ENCODE measurements around the gene MRPL22. TPM values are rescaled to one million over a fixed set of nuclear protein-coding genes. Genes with fewer than 3 reads are reported as not detected.

MRPL22 gene
- total and polyA plus RNA-seq, 2 of the 4 experiments (the other 2 are of a cell fraction): 13.3 to 58.0 TPM

- no peak overlapping the region for H2BK5ac ChIP-seq (ENCODE audit: low read depth, low read length, poor library complexity, severe bottlenecking)
- no peak overlapping the region for H4K91ac ChIP-seq (ENCODE audit: insufficient read depth, low read depth, low read length)
- H3K27ac ChIP-seq (ENCODE audit: insufficient read depth, low read length): no peak overlapping the region; the same call in 1 of the 2 replicates
- H2AK9ac ChIP-seq (replicated peaks; ENCODE audit: low read depth, low read length, poor library complexity): peak overlapping the region; percentile 92
- in situ Hi-C loops (cut with MboI; ENCODE audit: low sequenced_read_pairs) (no loop called here), dilution Hi-C loops (cut with HindIII; ENCODE audit: low sequenced_read_pairs, unreplicated experiment) (no loop called here), intact Hi-C loops (cut with micrococcal nuclease) (loop anchor here (2.0 to 5.0 kb wide), 3 partner anchors 80 to 490 kb away; partner anchors contain the start of genes CNOT8 and SAP30L)
- peak overlapping the region; percentile 92 for H2AFZ ChIP-seq (replicated peaks; ENCODE audit: low read length, poor library complexity)
- no TSS peak for BruUV-seq (replicated peaks)
- H3K79me1 ChIP-seq (ENCODE audit: low read depth in 1 of 2, low read length in 2 of 2): peaks cover 5 to 27% of the 10 kb centered on the region in 2 experiments
- H3K23ac ChIP-seq (ENCODE audit: low read depth, low read length): 0 out of 2 replicates have a peak overlapping the region, but pooled peaks have one; percentile 27
- peak overlapping the region; percentile 97 for H3K4me3 ChIP-seq (ENCODE audit: insufficient read depth, low read depth, low read length)
- H2BK15ac ChIP-seq (ENCODE audit: low read depth, low read length): no peak overlapping the region
- ATAC-seq (ENCODE audit: low read depth) (no peak), DNase-seq (peak; percentile 17)
- H3K9ac ChIP-seq (ENCODE audit: low read depth, low read length): peak overlapping the region; percentile 80; the same call in 1 of the 2 replicates
- H3K18ac ChIP-seq (ENCODE audit: low read depth, low read length): no peak overlapping the region
- H3K4ac ChIP-seq (ENCODE audit: low read depth, low read length): no peak overlapping the region
- no peak overlapping the region for H2BK120ac ChIP-seq (ENCODE audit: low read depth, low read length)
- no peak overlapping the region for H2AK5ac ChIP-seq (ENCODE audit: low read depth, low read length)
- H2BK20ac ChIP-seq (ENCODE audit: low read depth, low read length): no peak overlapping the region
- WGBS, 2 experiments (ENCODE audit: extremely low coverage in 2 of 2, insufficient read length in 1 of 2): no CpG with 5 or more reads among the region's 11 CpGs
- H4K5ac ChIP-seq (ENCODE audit: low read depth, low read length): no peak overlapping the region
- H3K27me3 ChIP-seq (ENCODE audit: control insufficient read depth, insufficient read depth, low read length): no peaks in the 10 kb centered on the region
- peaks cover 2% of the 10 kb centered on the region for H3K4me1 ChIP-seq (ENCODE audit: control insufficient read depth, insufficient read depth, low read length)
- H3K36me3 ChIP-seq (ENCODE audit: control insufficient read depth, insufficient read depth, low read length): peaks cover 2% of the 10 kb centered on the region; the same call in 1 of the 2 replicates
- peak; percentile 67 for TF ChIP-seq USF2 (IDR thresholded peaks at IDR 0.05; ENCODE audit: low read depth, low read length)
- TF ChIP-seq RCOR1 (IDR thresholded peaks at IDR 0.05; ENCODE audit: insufficient replicate concordance, low read length): no peak
- no peak for TF ChIP-seq RAD21 (IDR thresholded peaks at IDR 0.05; ENCODE audit: low read length)
- TF ChIP-seq RFX5 (IDR thresholded peaks at IDR 0.05; ENCODE audit: low read depth, low read length): no peak
- TF ChIP-seq SMC3 (IDR thresholded peaks at IDR 0.05; ENCODE audit: low read depth, low read length): no peak
- peak overlapping the region; percentile 98 for H3K4me2 ChIP-seq (ENCODE audit: low read depth, low read length)
- ChIA-PET CTCF (no interaction called here), POLR2A (ENCODE audit: unreplicated experiment) (interaction anchor here (0.7 kb wide), 1 partner anchor 173 kb away, joined by 9 read pairs; no protein-coding TSS in a partner anchor)
- H4K8ac ChIP-seq (ENCODE audit: low read depth in 2 of 2, low read length in 2 of 2): peak overlapping the region; percentile 12 to 70; a peak in 1 of 4 replicates
- H3K14ac ChIP-seq (replicated peaks; ENCODE audit: low read depth, low read length): no peak overlapping the region
- no peak overlapping the region for H3K56ac ChIP-seq (ENCODE audit: extremely low read depth, insufficient read depth, low read length)
- H4K20me1 ChIP-seq (ENCODE audit: insufficient read depth, low read length): no peaks in the 10 kb centered on the region
- no peaks in the 10 kb centered on the region for H3K9me3 ChIP-seq (ENCODE audit: control insufficient read depth, insufficient read depth, low read length)
- peaks cover 3% of the 10 kb centered on the region; the same call in 1 of the 2 replicates for H3K9me1 ChIP-seq (ENCODE audit: insufficient read depth, low read length)
Observed at GRCh38 chr5:154937186-154937717, 3.6 kb upstream of the MRPL22 start.
